Activated CD8-positive, alpha-beta T cell treated with anti-CD3 and anti-CD28 coated beads for 36 hours (primary cell): ENCODE data around the gene SENP2. TPM values are rescaled to one million over a fixed set of nuclear protein-coding genes. Genes with fewer than 3 reads are reported as not detected.

Experiments
- ATAC-seq: fragments of 200-7000 bp; cut with Tn5 transposase; one replicate; pipeline ENCODE4 v1.10.0; 2021; ENCODE audit warnings: mild to moderate bottlenecking, moderate library complexity
- CTCF ChIA-PET: fragments of 350-600 bp; sonication (Branson Sonifier 250); formaldehyde crosslinking; loops from one replicate; lab custom pipeline; 2021; ENCODE audit warnings: antibody characterized with exemption; lab: Charles Lee
- POLR2A ChIA-PET: fragments of 350-600 bp; sonication (Branson Sonifier 250); formaldehyde crosslinking; loops from one replicate; lab custom pipeline; 2021; ENCODE audit warnings: antibody characterized with exemption; lab: Charles Lee
- DNase-seq: peaks from one replicate; pipeline ENCODE4 v3.0.0-alpha.2; 2020
- H3K27ac Mint-ChIP-seq: one replicate; pipeline ENCODE4 v1.8.0; 2021; ENCODE audit warnings: mild to moderate bottlenecking, mixed read lengths
- H3K27me3 Mint-ChIP-seq: one replicate; pipeline ENCODE4 v1.8.0; 2021; ENCODE audit warnings: mixed read lengths
- H3K36me3 Mint-ChIP-seq: one replicate; pipeline ENCODE4 v1.8.0; 2021; ENCODE audit warnings: low read depth, mixed read lengths
- H3K4me1 Mint-ChIP-seq: one replicate; pipeline ENCODE4 v1.8.0; 2021; ENCODE audit warnings: low read depth, mixed read lengths
- H3K4me3 Mint-ChIP-seq: one replicate; pipeline ENCODE4 v1.8.0; 2021; ENCODE audit warnings: mild to moderate bottlenecking, moderate library complexity, mixed read lengths
- H3K9me3 Mint-ChIP-seq: one replicate; pipeline ENCODE4 v1.8.0; 2021; ENCODE audit warnings: mixed read lengths
- intact Hi-C: fragments of 100-400 bp; cut with micrococcal nuclease; formaldehyde crosslinking; loops from one replicate; pipeline ENCODE4 v1.10.0; 2022
- total RNA-seq, 2 experiments: library from RNA; stranded (reverse); gene quantifications; one replicate each; pipeline ENCODE4 v1.2.3, GENCODE V29; 2021
- TF ChIP-seq, protein P1 (sequence below): fragments of 200-600 bp; IDR thresholded peaks from one replicate; pipeline ENCODE4 v1.8.0; 2022; ENCODE audit warnings: antibody characterized with exemption, mild to moderate bottlenecking

The SENP2 gene
- total RNA-seq, 2 experiments from 2014 or later: 22.5 to 28.4 TPM

DNA sequence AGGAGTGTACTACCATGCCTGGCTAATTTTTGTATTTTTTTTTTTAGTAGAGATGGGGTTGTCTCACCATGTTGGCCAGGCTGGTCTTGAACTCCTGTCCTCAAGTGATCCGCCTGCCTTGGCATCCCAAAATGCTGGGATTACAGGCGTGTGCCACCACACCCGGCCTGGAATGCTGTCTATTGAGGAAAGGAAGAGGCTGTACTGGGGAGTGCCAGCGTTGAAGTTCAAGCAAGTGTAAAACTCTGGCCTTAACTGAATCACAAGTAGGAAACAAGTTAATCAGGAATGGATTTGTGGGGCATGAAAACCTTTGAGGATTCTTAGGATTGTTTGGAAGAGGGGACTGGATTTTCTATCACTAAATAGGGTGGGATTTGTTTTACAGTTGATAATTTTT, 1.4 kb upstream of the SENP2 start:
- Mint-ChIP-seq H3K27me3 (no peaks in the 10 kb centered on the region), H3K27ac (peak overlapping the region; percentile 57), H3K4me3 (peak overlapping the region; percentile 91), H3K4me1 (peaks cover 29% of the 10 kb centered on the region), H3K36me3 (peaks cover 4% of the 10 kb centered on the region), H3K9me3 (no peaks in the 10 kb centered on the region)
- DNase-seq (no peak), ATAC-seq (no peak)
- ChIA-PET POLR2A (no interaction called here), CTCF (interaction anchor here (1.6 to 4.7 kb wide), 2 partner anchors 9 to 26 kb away, joined by 5 to 32 read pairs; no protein-coding TSS in a partner anchor)
- intact Hi-C loops: no loop called here
- TF ChIP-seq, protein P1, sequence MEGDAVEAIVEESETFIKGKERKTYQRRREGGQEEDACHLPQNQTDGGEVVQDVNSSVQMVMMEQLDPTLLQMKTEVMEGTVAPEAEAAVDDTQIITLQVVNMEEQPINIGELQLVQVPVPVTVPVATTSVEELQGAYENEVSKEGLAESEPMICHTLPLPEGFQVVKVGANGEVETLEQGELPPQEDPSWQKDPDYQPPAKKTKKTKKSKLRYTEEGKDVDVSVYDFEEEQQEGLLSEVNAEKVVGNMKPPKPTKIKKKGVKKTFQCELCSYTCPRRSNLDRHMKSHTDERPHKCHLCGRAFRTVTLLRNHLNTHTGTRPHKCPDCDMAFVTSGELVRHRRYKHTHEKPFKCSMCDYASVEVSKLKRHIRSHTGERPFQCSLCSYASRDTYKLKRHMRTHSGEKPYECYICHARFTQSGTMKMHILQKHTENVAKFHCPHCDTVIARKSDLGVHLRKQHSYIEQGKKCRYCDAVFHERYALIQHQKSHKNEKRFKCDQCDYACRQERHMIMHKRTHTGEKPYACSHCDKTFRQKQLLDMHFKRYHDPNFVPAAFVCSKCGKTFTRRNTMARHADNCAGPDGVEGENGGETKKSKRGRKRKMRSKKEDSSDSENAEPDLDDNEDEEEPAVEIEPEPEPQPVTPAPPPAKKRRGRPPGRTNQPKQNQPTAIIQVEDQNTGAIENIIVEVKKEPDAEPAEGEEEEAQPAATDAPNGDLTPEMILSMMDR: no peak

GRCh38 chr3:185585518-185585858, 607 bp upstream of the SENP2 start:
- ATAC-seq (no peak), DNase-seq (no peak)
- CTCF ChIA-PET: interaction anchor here (4.7 kb wide), 1 partner anchor 10 kb away, joined by 32 read pairs; no protein-coding TSS in a partner anchor

DNA sequence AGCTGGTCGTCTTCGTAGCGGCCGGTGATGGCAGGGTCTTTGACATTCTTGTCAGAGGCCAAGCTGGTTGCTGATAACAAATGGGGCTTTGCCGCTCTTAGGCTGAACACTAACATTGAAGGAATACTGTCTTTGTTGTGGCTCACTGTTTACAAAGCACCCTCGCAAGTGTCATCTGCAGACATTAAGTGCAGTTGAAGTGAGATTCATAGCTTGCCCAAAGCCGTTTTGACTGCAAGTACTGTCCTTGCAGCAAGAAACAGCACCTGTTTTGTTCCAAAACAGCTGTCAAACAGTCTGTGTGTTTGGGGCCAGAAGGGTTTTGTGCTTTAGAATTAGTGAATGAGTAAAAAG, 568 bp downstream of the SENP2 start:
- ChIA-PET POLR2A (interaction anchor here (0.6 to 2.2 kb wide), 6 partner anchors 11 to 433 kb away, joined by 3 to 11 read pairs (median 3); partner anchors contain the start of gene TMEM41A), CTCF (interaction anchor here (0.6 to 4.7 kb wide), 5 partner anchors 10 to 124 kb away, joined by 3 to 32 read pairs (median 6); no protein-coding TSS in a partner anchor)
- Mint-ChIP-seq H3K27me3 (no peaks in the 10 kb centered on the region), H3K27ac (peak overlapping the region; percentile 97), H3K36me3 (peaks cover 7% of the 10 kb centered on the region), H3K4me3 (peak overlapping the region; percentile 91), H3K4me1 (peaks cover 29% of the 10 kb centered on the region), H3K9me3 (no peaks in the 10 kb centered on the region)
- ATAC-seq (no peak), DNase-seq (no peak)
- intact Hi-C loops: no loop called here
- TF ChIP-seq, protein P1: no peak

More at GRCh38 chr3:185585518-185585858, 607 bp upstream of the SENP2 start:
- H3K4me1 Mint-ChIP-seq: peaks cover 29% of the 10 kb centered on the region
- no peaks in the 10 kb centered on the region for H3K27me3 Mint-ChIP-seq
- H3K36me3 Mint-ChIP-seq: peaks cover 4% of the 10 kb centered on the region
- POLR2A ChIA-PET: interaction anchor here (0.6 to 2.2 kb wide), 4 partner anchors 13 to 252 kb away, joined by 3 to 11 read pairs (median 3); no protein-coding TSS in a partner anchor
- intact Hi-C loops: no loop called here
- TF ChIP-seq, protein P1: no peak
- H3K27ac Mint-ChIP-seq: peak overlapping the region; percentile 97
- H3K9me3 Mint-ChIP-seq: no peaks in the 10 kb centered on the region
- peak overlapping the region; percentile 91 for H3K4me3 Mint-ChIP-seq

DNA sequence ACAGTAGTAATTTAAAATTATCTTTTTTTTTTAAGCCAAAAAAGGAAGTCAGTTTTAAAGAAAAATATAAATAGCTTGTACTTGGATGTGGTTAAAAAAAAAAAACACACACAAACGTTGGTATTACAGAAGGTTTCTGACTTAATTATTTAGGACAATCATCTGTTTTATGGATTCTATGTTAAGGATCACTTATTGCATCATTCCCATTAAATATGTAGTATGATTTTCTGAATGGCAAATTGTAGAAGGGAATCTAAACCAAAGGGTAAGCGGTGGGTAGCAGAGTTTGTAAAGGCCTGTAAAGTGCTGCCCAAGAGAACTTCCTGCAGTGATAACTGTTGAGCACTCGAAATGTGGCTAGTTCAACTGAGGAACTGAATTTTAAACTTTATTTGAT, 8.0 kb downstream of the SENP2 start:
- Mint-ChIP-seq H3K4me1 (peaks cover 10% of the 10 kb centered on the region), H3K36me3 (peaks cover 15% of the 10 kb centered on the region), H3K4me3 (no peak overlapping the region), H3K9me3 (no peaks in the 10 kb centered on the region), H3K27me3 (no peaks in the 10 kb centered on the region), H3K27ac (no peak overlapping the region)
- TF ChIP-seq, protein P1: no peak
- intact Hi-C loops: no loop called here
- ChIA-PET CTCF (interaction anchor here (1.6 kb wide), 1 partner anchor 66 kb away, joined by 7 read pairs; no protein-coding TSS in a partner anchor), POLR2A (no interaction called here)
- no peak for DNase-seq
- ATAC-seq: no peak

- Mint-ChIP-seq H3K9me3 (no peaks in the 10 kb centered on the region), H3K27me3 (no peaks in the 10 kb centered on the region), H3K27ac (peak overlapping the region; percentile 79), H3K36me3 (peaks cover 22% of the 10 kb centered on the region), H3K4me3 (no peak overlapping the region), H3K4me1 (peaks cover 8% of the 10 kb centered on the region)
- CTCF ChIA-PET: interaction anchor here (0.8 to 2.4 kb wide), 6 partner anchors 9 to 65 kb away, joined by 3 to 9 read pairs (median 4); partner anchors contain the start of gene SENP2
- TF ChIP-seq, protein P1: no peak
- DNase-seq (no peak), ATAC-seq (no peak)
- POLR2A ChIA-PET: no interaction called here
- intact Hi-C loops: no loop called here
Measured at GRCh38 chr3:185595526-185595925, 9.4 kb downstream of the SENP2 start.
